ENCODE results near the gene TUBA3E.
"Not testable (repeated sequence)": the region's sequence is repeated elsewhere in the genome, so short reads cannot be mapped to it uniquely, and the experiment has no call there.

DNA sequence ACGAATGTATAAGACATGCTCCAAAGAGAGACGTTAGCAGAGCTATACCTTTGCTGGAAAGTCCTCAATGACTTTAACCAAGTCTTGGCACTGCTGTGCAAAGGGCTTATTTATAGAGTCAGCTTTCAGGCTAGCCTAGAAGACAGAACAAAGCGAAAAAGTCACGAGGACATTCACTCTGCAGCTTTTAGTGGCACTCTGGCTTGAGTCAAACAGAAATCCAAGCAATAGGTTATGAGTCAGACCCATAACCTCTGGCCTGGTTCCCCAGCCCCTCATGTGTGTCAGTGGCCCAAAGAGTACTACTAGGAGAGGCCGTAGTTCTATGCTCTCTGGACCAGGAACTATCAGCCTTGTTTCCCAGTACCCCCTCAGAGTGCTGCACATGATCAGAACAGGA lies 23.4 kb downstream of the TUBA3E start:
- TF ChIP-seq, protein P1, sequence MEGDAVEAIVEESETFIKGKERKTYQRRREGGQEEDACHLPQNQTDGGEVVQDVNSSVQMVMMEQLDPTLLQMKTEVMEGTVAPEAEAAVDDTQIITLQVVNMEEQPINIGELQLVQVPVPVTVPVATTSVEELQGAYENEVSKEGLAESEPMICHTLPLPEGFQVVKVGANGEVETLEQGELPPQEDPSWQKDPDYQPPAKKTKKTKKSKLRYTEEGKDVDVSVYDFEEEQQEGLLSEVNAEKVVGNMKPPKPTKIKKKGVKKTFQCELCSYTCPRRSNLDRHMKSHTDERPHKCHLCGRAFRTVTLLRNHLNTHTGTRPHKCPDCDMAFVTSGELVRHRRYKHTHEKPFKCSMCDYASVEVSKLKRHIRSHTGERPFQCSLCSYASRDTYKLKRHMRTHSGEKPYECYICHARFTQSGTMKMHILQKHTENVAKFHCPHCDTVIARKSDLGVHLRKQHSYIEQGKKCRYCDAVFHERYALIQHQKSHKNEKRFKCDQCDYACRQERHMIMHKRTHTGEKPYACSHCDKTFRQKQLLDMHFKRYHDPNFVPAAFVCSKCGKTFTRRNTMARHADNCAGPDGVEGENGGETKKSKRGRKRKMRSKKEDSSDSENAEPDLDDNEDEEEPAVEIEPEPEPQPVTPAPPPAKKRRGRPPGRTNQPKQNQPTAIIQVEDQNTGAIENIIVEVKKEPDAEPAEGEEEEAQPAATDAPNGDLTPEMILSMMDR (IDR thresholded peaks at IDR 0.05; ENCODE audit: extremely low read depth in 1 of 2, insufficient read depth in 1 of 2, low read depth in 1 of 2, low read length in 2 of 2): not testable (repeated sequence)
- TF ChIP-seq POLR2A (IDR thresholded peaks at IDR 0.05; ENCODE audit: low read depth, low read length); POLR2AphosphoS5 (IDR thresholded peaks at IDR 0.05; ENCODE audit: insufficient read depth, low read depth, low read length); MYC (IDR thresholded peaks at IDR 0.05; ENCODE audit: low read depth, low read length): not testable (repeated sequence)

Measured in endothelial cell of umbilical vein (primary cell).